Measurements from ENCODE around the gene FAIM2. TPM values are rescaled to one million over a fixed set of nuclear protein-coding genes. Genes with fewer than 3 reads are reported as not detected.
A peak's percentile ranks its signal among the peaks of the same experiment; 100 is the strongest.

Gene FAIM2
- under 1 TPM; 0.33 to 0.50 TPM for total RNA-seq

DNA sequence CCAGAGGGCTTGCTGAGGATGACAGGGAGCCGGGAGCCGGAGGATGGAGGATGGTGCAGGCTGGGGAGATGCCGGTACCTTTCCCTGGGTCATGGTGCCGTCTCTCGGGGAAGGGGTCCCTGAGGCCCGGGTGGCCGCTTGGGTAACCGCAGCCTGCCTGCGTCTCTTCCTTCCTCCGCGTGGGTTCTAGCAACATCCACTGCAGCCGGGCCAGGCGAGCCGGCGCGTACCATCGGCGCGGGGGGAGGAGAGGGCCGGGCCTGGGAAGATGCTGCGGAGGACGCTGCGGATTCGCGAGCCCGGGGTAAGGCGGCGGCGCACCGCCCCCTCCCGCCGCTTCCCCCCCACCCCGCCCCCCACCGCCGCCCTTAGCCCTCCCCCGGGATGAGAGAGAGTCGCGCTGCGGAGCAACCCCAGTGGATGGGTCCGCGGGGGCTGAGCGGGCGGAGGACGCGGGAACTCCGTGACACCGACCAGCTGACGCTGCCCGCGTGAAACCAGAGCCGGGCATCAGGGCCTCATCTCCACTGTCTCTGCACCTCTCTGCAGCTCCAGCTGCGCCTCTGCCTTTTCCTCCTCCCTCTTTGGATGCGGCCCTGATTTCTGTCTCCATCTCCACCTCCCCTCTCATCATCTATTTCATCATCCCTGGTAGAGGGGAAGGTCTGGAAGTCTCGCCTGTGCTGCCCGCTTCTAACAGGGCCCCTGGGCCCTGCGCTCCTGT lies at the start of gene FAIM2:
TSS of gene FAIM2 (minus strand) at position 201 of the 724 bp plus-strand sequence. CDS start at position 93, 108 bp downstream.
- peak; percentile 48 for DNase-seq
- H3K4me3 Mint-ChIP-seq = peak within 1 kb of the TSS; percentile 65
- ChIA-PET CTCF (interaction anchor here (0.8 to 1.3 kb wide), 2 partner anchors 10 to 24 kb away, joined by 3 to 4 read pairs; no protein-coding TSS in a partner anchor), POLR2A (no interaction called here)
- H3K27ac Mint-ChIP-seq = no peak within 1 kb of the TSS
- no peaks in the 10 kb centered on the region for H3K36me3 Mint-ChIP-seq (ENCODE audit: low read depth)
- H3K27me3 Mint-ChIP-seq = peaks cover 17% of the 10 kb centered on the region
- H3K4me1 Mint-ChIP-seq = peaks cover 15% of the 10 kb centered on the region
- no peaks in the 10 kb centered on the region for H3K9me3 Mint-ChIP-seq

- ChIA-PET CTCF (interaction anchor here (0.6 to 3.7 kb wide), 2 partner anchors 8 to 14 kb away, joined by 3 to 21 read pairs; no protein-coding TSS in a partner anchor), POLR2A (no interaction called here)
- Mint-ChIP-seq H3K4me1 (peaks cover 4% of the 10 kb centered on the region), H3K9me3 (no peaks in the 10 kb centered on the region), H3K27ac (no peak overlapping the region), H3K27me3 (peaks cover 50% of the 10 kb centered on the region), H3K36me3 (ENCODE audit: low read depth) (no peaks in the 10 kb centered on the region), H3K4me3 (no peak overlapping the region)
- no peak for DNase-seq
Observed at GRCh38 chr12:49953151-49953550, 49.5 kb upstream of the FAIM2 start.

DNA sequence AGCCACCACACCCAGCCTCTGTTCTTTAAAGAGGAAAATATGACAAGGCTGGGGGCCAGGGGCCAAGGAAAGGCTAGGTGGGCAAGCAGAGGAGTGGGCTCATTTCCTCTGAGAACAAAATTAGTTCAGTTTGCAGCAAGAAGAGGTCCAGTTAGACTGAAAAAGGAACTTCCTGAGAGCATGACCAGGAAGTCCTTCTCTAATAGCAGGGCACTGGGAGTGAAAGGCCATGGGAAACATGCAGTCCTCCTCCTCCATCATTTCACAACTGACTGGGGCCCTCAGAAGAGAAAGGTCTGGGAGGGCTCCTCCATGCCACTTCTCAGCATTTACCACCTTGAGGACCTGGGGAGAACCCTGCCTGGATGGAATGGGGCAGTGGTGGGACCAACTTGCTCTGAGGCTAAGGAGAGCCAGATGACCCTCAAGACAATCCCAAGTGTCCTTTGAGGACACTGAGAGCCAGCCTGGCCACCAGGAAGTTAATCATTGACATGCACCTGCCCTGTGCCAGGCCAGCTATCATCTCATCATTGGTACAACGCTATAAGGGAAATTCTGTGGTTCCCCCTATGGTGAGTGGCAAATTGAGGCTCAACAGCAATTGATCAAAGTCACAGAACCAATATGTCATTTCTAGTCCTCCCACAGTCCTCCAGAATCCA lies 48.8 kb upstream of the FAIM2 start:
- H3K27me3 Mint-ChIP-seq = peaks cover 43% of the 10 kb centered on the region
- POLR2A ChIA-PET = no interaction called here
- no peak for DNase-seq
- H3K9me3 Mint-ChIP-seq = no peaks in the 10 kb centered on the region
- no peak overlapping the region for H3K27ac Mint-ChIP-seq
- H3K4me3 Mint-ChIP-seq = no peak overlapping the region
- CTCF ChIA-PET = interaction anchor here (3.7 kb wide), 1 partner anchor 15 kb away, joined by 21 read pairs; no protein-coding TSS in a partner anchor
- peaks cover 4% of the 10 kb centered on the region for H3K4me1 Mint-ChIP-seq
- H3K36me3 Mint-ChIP-seq (ENCODE audit: low read depth) = no peaks in the 10 kb centered on the region

DNA sequence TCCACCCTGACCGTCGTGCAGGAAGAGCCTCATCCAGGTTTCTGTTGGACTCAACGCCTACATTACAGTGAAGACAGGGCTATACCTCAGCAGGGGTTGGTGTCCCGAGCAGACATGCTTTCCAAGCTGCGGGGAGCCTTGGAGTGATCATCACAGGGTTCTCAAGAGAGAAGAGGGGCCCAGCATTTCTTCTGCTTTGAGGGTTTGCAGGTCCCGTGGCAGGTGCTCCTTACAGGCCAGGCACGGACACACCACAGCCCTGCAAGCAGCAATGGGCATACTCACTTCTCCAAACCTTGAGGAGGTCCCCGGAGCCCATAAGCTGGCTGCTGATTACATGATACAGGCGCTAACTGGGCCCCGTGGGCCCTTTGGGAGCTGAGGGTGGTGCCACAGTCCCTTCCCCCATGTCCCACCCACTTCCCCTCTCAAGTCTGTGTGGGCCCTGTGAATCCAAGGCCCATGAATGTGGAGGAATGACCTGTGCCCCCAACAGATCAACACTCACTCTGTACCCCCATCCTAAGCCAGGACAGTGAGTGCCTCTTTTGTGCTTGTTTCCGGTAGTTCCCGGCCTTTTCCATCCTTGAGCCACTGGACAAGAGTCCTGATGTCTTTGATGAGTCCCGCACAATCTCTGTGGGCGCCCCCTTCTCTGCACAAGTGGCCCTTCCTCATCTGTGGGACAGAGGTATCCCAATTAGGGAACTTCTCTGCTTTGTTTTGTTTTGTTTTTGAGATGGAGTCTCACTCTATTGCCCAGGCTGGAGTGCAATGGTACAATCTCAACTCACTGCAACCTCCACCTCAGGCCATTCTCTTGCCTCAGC lies 47.9 kb upstream of the FAIM2 start:
- Mint-ChIP-seq H3K9me3 (no peaks in the 10 kb centered on the region), H3K4me3 (no peak overlapping the region), H3K36me3 (ENCODE audit: low read depth) (no peaks in the 10 kb centered on the region), H3K27me3 (peaks cover 35% of the 10 kb centered on the region), H3K4me1 (peaks cover 4% of the 10 kb centered on the region), H3K27ac (no peak overlapping the region)
- ChIA-PET CTCF (no interaction called here), POLR2A (no interaction called here)
- no peak for DNase-seq

- Mint-ChIP-seq H3K4me3 (no peak within 1 kb of the TSS), H3K36me3 (ENCODE audit: low read depth) (no peaks in the 10 kb centered on the region), H3K9me3 (no peaks in the 10 kb centered on the region), H3K27ac (no peak within 1 kb of the TSS), H3K4me1 (peaks cover 9% of the 10 kb centered on the region), H3K27me3 (peaks cover 25% of the 10 kb centered on the region)
- ChIA-PET CTCF (interaction anchor here (0.5 to 1.6 kb wide), 5 partner anchors 16 to 652 kb away, joined by 3 to 5 read pairs (median 4); no protein-coding TSS in a partner anchor), POLR2A (no interaction called here)
- no peak for DNase-seq
Observed at GRCh38 chr12:49950273-49951251, 46.9 kb upstream of the FAIM2 start, which contains the start of gene AQP2. Gene AQP2, plus strand, starts transcription at chr12:49950737. Its CDS starts 94 bp downstream, at chr12:49950831.

DNA sequence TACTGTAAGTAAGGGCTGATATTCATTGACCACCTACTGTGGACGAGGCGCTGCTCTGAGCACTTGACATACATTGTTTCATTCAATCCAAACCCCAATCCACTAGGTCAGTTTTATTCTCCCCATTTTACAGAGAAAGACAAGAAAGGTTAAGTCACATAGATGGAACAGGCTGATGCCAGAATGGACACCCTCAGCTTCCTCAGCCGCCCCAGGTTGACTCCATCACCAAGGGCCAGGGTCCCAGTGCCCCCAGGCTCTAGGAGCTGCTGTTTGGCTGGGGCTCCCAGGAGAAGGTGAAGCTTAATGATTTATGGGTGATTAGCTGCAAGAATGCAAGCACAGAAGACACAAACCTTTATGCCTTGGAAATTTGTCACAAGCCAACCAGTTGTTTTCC lies 46.2 kb upstream of the FAIM2 start:
- H3K4me3 Mint-ChIP-seq = no peak overlapping the region
- peaks cover 23% of the 10 kb centered on the region for H3K27me3 Mint-ChIP-seq
- no peak for DNase-seq
- H3K27ac Mint-ChIP-seq = no peak overlapping the region
- peaks cover 14% of the 10 kb centered on the region for H3K4me1 Mint-ChIP-seq
- ChIA-PET POLR2A (no interaction called here), CTCF (interaction anchor here (0.6 to 1.6 kb wide), 4 partner anchors 16 to 296 kb away, joined by 3 to 5 read pairs (median 4); no protein-coding TSS in a partner anchor)
- H3K9me3 Mint-ChIP-seq = no peaks in the 10 kb centered on the region
- H3K36me3 Mint-ChIP-seq (ENCODE audit: low read depth) = no peaks in the 10 kb centered on the region

- Mint-ChIP-seq H3K9me3 (no peaks in the 10 kb centered on the region), H3K27ac (no peak overlapping the region), H3K27me3 (peaks cover 15% of the 10 kb centered on the region), H3K4me3 (no peak overlapping the region), H3K36me3 (ENCODE audit: low read depth) (no peaks in the 10 kb centered on the region), H3K4me1 (peaks cover 16% of the 10 kb centered on the region)
- POLR2A ChIA-PET = no interaction called here
- no peak for DNase-seq
- CTCF ChIA-PET = interaction anchor here (0.6 to 4.6 kb wide), 5 partner anchors 17 to 504 kb away, joined by 3 to 42 read pairs (median 3); no protein-coding TSS in a partner anchor
Observed at GRCh38 chr12:49948866-49949845, 45.5 kb upstream of the FAIM2 start.

DNA sequence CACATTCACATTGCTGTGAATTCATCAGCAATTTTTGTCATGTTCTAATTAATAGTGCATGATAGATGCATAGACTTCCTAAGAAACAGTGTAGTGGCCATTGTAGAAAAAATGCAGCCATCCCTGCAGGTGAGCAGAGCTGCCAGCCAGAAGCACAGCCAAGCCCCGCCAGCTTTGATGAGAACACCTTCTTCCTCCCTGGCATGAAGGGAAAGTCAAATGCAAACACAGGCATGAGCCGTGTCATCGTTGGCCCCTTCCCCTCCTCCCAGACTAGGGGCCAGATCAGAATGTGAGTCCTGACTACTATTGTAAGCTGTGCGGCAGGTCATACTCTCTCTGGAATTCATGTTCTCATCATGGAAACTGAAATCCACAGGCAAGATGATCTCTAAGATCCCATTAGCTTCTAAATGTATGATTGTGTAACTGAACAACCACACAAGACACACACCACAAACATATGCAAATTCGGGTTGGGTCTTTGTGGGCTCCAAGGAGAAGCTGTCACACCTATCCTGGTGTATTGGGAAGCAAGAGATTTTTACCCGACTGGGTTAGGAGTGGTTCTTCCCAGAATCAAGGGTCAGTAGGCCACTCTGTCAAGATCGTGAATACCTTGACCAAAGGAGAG lies 44.0 kb upstream of the FAIM2 start:
- no peak for DNase-seq
- H3K9me3 Mint-ChIP-seq = no peaks in the 10 kb centered on the region
- ChIA-PET CTCF (interaction anchor here (0.6 to 4.6 kb wide), 5 partner anchors 11 to 180 kb away, joined by 3 to 42 read pairs (median 4); no protein-coding TSS in a partner anchor), POLR2A (no interaction called here)
- no peak overlapping the region for H3K27ac Mint-ChIP-seq
- no peaks in the 10 kb centered on the region for H3K36me3 Mint-ChIP-seq (ENCODE audit: low read depth)
- H3K27me3 Mint-ChIP-seq = peaks cover 7% of the 10 kb centered on the region
- peaks cover 22% of the 10 kb centered on the region for H3K4me1 Mint-ChIP-seq
- H3K4me3 Mint-ChIP-seq = no peak overlapping the region

- DNase-seq = no peak
- H3K9me3 Mint-ChIP-seq = no peaks in the 10 kb centered on the region
- H3K27ac Mint-ChIP-seq = no peak overlapping the region
- no peaks in the 10 kb centered on the region for H3K36me3 Mint-ChIP-seq (ENCODE audit: low read depth)
- ChIA-PET POLR2A (interaction anchor here (0.6 kb wide), 1 partner anchor 411 kb away, joined by 3 read pairs; no protein-coding TSS in a partner anchor), CTCF (interaction anchor here (0.9 to 4.6 kb wide), 16 partner anchors 9 to 331 kb away, joined by 3 to 42 read pairs (median 6); partner anchors contain the start of gene TMBIM6)
- H3K27me3 Mint-ChIP-seq = peaks cover 7% of the 10 kb centered on the region
- H3K4me3 Mint-ChIP-seq = no peak overlapping the region
- H3K4me1 Mint-ChIP-seq = peaks cover 28% of the 10 kb centered on the region
Observed at GRCh38 chr12:49946497-49946896, 42.8 kb upstream of the FAIM2 start.

DNA sequence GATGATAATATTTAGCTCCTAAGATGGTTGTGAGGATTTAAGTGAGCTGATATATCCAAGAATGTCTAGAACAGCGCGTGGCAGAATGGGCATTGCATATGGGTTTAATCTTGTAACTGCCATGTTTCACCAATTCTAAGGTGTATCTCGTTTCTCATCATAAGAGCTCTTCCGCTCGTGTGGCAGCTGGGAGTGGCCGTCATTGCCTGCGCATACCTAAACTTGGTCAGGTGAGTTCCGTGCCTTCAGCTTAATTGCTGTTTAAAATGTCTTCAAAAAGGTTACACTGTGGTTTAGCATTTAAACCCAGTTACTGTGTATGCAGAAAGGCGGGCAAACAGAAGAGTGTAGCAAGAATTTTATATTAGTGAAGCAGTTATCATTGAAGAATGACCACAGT lies 42.4 kb upstream of the FAIM2 start:
- H3K27me3 Mint-ChIP-seq = peaks cover 3% of the 10 kb centered on the region

More for the DNA sequence above, 42.4 kb upstream of the FAIM2 start:
- H3K9me3 Mint-ChIP-seq = no peaks in the 10 kb centered on the region
- DNase-seq = no peak
- ChIA-PET CTCF (interaction anchor here (0.7 to 4.6 kb wide), 25 partner anchors 9 to 331 kb away, joined by 3 to 42 read pairs (median 4); partner anchors contain the start of genes COX14, RACGAP1 and TMBIM6), POLR2A (no interaction called here)
- no peaks in the 10 kb centered on the region for H3K36me3 Mint-ChIP-seq (ENCODE audit: low read depth)
- H3K4me1 Mint-ChIP-seq = peaks cover 28% of the 10 kb centered on the region
- no peak overlapping the region for H3K4me3 Mint-ChIP-seq
- no peak overlapping the region for H3K27ac Mint-ChIP-seq

Measured in activated CD4-positive, alpha-beta T cell treated with anti-CD3 and anti-CD28 coated beads, Interleukin-2, amount 10 ng/mL, durations not matched to agents 7 days and 5 days (primary cell).